ENCODE measurements around the gene PRCD.
"Not testable (repeated sequence)": the region's sequence is repeated elsewhere in the genome, so short reads cannot be mapped to it uniquely, and the experiment has no call there.

The PRCD gene

DNA sequence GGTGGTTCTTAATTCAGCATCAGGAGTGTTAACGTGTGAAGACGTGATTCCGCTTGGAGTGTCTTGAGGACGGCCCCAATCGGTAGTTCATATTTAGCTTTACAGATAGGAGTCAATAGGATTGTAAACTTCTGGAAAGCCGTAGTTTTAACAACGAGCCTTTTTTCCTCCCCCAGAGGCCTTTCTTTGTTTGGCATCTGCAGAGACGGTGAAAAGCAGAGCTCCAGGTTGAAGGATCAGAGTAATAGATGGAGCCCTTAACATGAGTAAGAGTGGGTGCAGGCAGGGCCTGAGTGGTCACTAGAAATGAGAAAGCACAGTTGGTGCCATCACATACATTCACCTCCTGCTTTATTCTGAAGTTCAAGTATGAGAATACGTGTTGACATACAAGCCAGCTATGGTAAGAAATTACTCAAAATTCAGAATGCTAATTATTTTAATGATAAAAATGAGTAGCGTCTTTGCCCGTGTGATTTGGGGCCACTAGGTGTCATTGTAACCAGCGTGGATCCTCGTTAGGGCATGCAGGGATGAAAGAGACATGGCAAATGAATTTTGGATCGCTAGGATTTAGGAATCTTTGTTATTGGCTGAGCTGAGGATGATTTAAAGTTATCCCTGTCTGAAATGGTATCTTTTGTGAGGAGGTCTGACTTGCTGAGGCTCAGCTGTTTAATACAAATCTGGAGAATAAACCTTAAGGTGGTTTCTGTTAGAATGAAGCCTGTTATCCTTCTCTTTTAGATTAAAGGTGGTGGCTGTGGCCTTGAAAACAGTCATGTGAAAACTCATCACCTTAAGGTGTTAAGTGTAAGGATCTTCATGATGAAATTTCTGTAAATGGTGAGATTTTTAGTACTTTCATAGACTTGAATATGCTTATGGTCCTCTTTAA, 18.6 kb downstream of the PRCD start:
- DNase-seq, result no peak

DNA sequence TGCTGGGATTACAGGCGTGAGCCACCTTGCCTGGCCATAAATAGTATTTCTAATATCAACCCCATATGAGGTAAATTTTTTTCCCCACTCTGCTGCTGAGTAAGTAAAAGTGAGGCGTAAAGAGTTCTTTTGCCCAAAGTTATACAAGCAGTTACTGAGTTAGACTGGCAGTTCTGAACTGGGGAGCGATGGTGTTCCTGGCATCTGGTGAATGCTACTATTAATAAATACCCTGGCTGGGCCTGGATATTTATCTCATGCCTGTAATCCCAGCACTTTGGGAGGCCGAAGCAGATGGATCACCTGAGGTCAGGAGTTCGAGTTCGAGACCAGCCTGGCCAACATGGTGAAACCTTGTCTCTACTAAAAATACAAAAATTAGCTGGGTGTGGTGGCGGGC, 19.6 kb downstream of the PRCD start:
- DNase-seq, result not testable (repeated sequence)

DNA sequence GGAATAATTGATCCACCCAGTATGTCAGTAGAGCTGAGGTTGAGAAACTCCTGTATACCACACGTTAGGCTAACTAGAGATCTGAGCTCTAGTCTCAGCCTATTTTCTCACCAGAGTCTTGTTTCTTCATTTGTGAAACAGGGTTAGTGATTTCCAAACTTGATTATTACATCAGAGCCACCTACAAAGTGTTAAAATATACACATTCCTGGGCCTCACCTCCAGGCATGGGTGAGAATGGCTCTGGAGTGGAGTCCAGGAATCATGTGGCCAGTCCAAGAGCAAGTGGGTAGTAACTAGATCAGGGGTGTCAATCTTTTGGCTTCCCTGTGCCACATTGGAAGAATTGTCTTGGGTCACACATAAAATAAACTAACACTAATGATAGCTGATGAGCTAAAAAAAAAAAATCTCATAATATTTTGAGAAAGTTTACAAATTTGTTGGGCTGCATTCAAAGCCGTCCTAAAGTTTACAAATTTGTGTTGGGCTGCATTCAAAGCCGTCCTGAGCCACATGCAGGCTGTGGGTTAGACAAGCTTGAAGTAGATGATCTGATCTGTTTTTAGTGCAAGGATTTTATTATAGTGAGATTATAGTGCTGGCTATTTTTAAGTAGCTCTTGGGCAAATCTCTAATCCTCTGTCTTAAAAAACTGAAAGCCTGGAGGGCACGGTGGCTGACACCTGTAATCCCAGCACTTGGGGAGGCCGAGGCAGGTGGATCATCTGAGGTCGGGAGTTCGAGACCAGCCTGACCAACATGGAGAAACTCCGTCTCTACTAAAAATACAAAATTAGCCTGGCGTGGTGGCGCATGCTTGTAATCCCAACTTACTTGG, 20.4 kb downstream of the PRCD start:
- no peak for DNase-seq

GRCh38 chr17:76560877-76561221, 21.0 kb downstream of the PRCD start:
- no peak for DNase-seq

- DNase-seq, result no peak
Measured at GRCh38 chr17:76561332-76561731, 21.5 kb downstream of the PRCD start.

DNA sequence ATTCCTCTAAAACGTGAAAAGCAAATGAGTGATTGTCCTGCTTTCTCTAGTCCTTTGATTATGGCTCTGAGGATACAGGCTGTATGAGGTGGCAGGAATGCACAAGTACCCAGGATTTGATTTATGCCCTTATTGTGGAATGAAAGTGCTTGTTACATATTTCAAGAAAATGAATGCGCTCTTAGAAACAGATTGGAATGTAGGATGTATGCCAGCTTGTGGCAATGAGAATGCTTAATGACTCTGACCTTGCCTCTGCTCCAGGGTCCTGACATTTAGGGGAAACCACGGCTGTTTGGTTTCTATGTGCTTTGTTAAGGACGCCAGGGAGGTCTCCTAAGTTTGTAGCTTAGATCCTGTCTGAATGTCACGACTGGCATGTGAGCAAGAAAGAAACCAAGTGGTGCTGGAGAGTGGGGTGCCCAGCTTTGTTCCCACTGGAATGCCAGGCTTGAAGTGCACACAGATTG, 22.0 kb downstream of the PRCD start:
- DNase-seq, result no peak

- DNase-seq, result no peak
Measured at GRCh38 chr17:76562734-76563148, 22.9 kb downstream of the PRCD start.

DNA sequence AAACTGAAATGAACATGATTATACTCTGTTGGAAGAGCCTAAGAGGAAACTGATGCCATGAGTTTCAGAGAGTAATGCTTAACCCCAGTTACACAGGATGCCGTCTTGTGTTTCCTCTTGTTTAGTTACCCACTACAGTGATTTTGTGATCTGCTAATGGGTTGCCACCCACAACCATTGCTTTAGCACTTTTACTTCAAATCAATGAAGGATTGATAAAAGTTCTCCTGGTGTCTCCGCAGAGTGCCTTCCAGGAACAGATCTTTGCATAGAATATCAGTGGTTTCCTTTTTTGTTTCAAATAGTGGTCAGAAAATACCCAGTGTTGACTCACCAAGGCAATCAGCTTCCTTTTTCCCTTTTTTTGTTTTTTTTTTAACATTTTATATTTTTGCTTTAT, 23.5 kb downstream of the PRCD start:
- not testable (repeated sequence) for DNase-seq

GRCh38 chr17:76564991-76565727, 25.3 kb downstream of the PRCD start:
- not testable (repeated sequence) for DNase-seq

DNA sequence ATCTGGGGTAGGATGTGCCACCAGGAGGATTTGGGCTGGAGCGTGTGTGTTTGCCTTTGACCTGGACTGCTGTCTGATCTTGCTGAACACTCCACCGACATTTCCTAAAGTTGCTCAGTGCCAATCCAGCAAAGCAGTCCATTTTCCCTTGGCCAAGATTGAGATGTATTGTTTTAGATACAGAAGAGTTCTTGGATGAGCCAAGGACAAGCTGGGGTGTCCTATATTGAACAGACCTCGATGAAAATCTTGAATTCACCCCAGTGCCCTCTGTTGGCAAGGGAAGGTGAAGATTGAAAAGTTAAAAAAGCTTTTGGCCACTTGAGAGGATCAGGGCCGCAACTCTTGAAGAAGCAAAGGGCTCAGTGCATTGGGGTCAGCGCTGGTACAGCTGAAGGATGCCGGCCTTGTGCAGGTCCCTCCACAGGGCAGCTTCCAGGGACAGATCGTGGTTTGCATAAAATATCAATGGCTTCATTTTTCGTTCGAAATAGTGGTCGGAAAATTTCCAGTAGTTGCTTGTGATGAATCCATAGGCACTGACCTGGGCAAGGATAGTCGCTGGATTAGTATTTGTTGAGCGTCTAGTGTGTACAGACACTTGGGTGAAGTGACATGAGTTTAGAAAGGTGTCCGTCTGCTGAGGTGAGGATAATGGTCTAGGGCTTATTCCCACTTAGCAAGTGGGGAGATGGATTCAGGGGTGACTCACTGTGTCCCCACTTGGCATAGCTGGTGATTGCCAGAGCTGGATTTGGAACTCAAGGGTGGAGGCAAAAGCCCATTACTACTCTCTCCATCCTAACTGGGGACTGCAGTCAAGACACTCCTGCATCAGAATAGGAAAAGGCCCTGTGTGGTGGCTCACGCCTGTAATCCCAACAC, 26.1 kb downstream of the PRCD start:
- DNase-seq, result no peak

GRCh38 chr17:76566613-76566943, 26.7 kb downstream of the PRCD start:
- DNase-seq, result no peak

- DNase-seq, result no peak
Measured at GRCh38 chr17:76566988-76567431, 27.2 kb downstream of the PRCD start.

- no peak for DNase-seq
Measured at GRCh38 chr17:76567634-76568432, 28.0 kb downstream of the PRCD start.

DNA sequence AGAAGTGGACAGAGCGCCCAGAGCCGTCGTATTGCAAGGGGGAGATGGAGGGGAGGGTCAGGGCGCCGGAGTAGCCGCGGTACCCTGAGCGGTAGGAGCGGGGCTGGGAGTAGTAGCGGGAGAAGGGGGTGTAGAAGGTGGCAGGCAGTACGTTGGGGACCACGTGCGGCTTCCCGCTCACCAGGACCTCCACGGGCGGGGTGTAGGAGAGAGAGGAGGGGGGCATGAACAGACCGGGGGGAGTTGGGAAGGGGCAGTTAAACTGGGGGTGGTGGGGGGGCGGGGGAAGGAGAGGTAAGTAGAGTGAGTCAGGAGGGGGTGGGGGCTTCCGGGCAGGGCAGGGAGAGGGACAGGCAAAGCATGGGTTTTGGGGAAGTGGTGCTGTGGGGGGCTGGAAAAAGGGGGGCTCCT, 29.0 kb downstream of the PRCD start:
- no peak for DNase-seq

- no peak for DNase-seq
Measured at GRCh38 chr17:76569607-76570279, 29.9 kb downstream of the PRCD start.

DNA sequence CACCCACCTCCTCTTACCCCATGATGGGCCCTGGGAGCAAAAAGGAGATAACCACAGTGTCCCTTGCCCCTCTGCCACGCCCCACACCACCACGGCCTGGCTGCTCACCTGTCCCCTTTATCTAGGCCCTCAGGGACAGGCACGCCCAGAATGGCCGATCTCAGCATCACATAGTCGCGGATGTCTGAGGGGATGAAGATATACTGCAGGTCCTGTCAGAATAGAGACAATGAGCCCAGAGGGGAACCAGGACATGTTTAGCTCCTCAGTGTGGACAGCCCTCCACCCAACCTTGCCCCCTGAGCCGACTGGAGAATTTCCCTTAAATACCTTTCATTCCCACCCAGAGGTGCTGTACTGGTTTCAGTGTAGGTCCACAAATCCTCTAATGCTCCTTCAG, 30.6 kb downstream of the PRCD start:
- no peak for DNase-seq

GRCh38 chr17:76570877-76571471, 31.1 kb downstream of the PRCD start:
- DNase-seq, result no peak

DNA sequence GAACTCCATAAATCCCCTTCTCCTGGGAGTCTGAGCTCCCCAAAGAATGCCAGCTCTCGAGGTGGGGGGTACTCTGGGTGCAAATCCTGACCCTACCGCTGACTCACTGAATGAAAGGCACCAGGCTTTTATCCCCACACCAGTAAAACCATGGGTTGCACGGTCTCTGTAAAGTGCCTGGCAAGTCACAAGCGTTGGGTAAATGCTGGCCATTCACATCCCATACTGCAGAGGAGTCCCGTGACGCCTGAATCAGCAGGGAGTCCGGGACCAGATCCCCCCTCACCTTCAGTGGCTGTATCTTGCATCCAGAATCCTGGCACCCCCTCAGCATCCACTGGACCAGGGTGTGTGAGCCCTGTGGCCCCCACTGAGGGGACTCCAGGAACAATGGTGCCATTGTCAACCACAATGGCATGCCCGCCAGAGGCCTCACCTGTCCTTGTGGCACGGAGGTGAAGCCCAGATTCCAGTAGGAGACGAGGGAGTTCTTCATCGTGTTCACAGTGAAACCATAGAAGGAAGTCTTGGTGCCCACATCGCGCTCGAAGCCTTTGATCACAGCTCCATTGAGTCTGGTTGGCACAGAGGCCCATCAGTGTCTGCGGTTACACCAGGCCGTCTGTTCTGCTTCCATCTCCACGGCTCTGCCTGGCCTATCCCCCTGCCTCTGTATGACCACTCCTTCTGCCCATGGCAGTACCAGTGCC, 32.5 kb downstream of the PRCD start:
- no peak for DNase-seq

GRCh38 chr17:76573096-76573495, 33.3 kb downstream of the PRCD start:
- no peak for DNase-seq

- no peak for DNase-seq
Measured at GRCh38 chr17:76574166-76574565, 34.3 kb downstream of the PRCD start.

Measured in activated CD4-positive, CD25-positive, alpha-beta regulatory T cell (primary cell).